SU-DHL-6 (cell line): ENCODE data around the gene SIL1.

Experiments used
- EZH2phosphoT487 ChIP-seq: fragments of 200-600 bp; sonication (generic), shearing (Covaris generic); conservative IDR thresholded peaks from 2 replicates; pipeline ENCODE4 v1.6.1; 2018; ENCODE audit warnings: mild to moderate bottlenecking, antibody characterized with exemption, low read length, moderate library complexity, mixed read lengths
- TF ChIP-seq, protein P1 (sequence below): fragments of 200-600 bp; sonication (generic); IDR thresholded peaks from one replicate; pipeline ENCODE4 v1.5.1; 2017; ENCODE audit warnings: antibody characterized with exemption, mild to moderate bottlenecking, low read length, moderate library complexity; ENCODE audit not compliant: insufficient read depth, poor library complexity, severe bottlenecking

- TF ChIP-seq, protein P1, sequence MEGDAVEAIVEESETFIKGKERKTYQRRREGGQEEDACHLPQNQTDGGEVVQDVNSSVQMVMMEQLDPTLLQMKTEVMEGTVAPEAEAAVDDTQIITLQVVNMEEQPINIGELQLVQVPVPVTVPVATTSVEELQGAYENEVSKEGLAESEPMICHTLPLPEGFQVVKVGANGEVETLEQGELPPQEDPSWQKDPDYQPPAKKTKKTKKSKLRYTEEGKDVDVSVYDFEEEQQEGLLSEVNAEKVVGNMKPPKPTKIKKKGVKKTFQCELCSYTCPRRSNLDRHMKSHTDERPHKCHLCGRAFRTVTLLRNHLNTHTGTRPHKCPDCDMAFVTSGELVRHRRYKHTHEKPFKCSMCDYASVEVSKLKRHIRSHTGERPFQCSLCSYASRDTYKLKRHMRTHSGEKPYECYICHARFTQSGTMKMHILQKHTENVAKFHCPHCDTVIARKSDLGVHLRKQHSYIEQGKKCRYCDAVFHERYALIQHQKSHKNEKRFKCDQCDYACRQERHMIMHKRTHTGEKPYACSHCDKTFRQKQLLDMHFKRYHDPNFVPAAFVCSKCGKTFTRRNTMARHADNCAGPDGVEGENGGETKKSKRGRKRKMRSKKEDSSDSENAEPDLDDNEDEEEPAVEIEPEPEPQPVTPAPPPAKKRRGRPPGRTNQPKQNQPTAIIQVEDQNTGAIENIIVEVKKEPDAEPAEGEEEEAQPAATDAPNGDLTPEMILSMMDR = no peak
- TF ChIP-seq EZH2phosphoT487 = no peak
Observed at GRCh38 chr5:138998521-138998920, 199.6 kb downstream of the SIL1 start.
